OCI-LY1 (cell line): ENCODE measurements around the gene TXNDC9.

Experiments
- H2AFZ ChIP-seq: fragments of 200-600 bp; sonication (generic), shearing (Covaris generic); 2 replicates; pipeline ENCODE4 v1.6.0; 2014; ENCODE audit warnings: antibody characterized with exemption, mild to moderate bottlenecking, low read length
- H3F3A ChIP-seq: fragments of 200-600 bp; sonication (generic), shearing (Covaris generic); 2 replicates; pipeline ENCODE4 v1.6.0; 2014; ENCODE audit warnings: mild to moderate bottlenecking, antibody characterized with exemption, low read length, moderate library complexity; ENCODE audit not compliant: insufficient read depth
- H3K27ac ChIP-seq: fragments of 200-600 bp; sonication (generic); 2 replicates; pipeline ENCODE4 v1.5.1; 2014; ENCODE audit warnings: low read length, mixed run types, mild to moderate bottlenecking, low read depth; ENCODE audit not compliant: poor library complexity, severe bottlenecking
- H3K27me3 ChIP-seq: fragments of 200-600 bp; sonication (generic); 2 replicates; pipeline ENCODE4 v1.6.0; 2014; ENCODE audit warnings: antibody characterized with exemption, mild to moderate bottlenecking, low read length, moderate library complexity; ENCODE audit not compliant: insufficient read depth
- H3K36me3 ChIP-seq: fragments of 200-600 bp; sonication (generic); 2 replicates; pipeline ENCODE4 v1.6.1; 2014; ENCODE audit warnings: mild to moderate bottlenecking, antibody characterized with exemption, low read length, moderate library complexity, mixed read lengths; ENCODE audit not compliant: insufficient read depth
- H3K4me1 ChIP-seq: fragments of 200-600 bp; sonication (generic); 2 replicates; pipeline ENCODE4 v1.5.1; 2014; ENCODE audit warnings: mild to moderate bottlenecking, low read length, moderate library complexity; ENCODE audit not compliant: insufficient read depth, severe bottlenecking
- H3K4me2 ChIP-seq: fragments of 200-600 bp; sonication (generic), shearing (Covaris generic); 2 replicates; pipeline ENCODE4 v1.6.1; 2014; ENCODE audit warnings: low read length
- H3K4me3 ChIP-seq: fragments of 200-600 bp; sonication (generic); 2 replicates; pipeline ENCODE4 v1.5.1; 2014; ENCODE audit warnings: low read length, low read depth, mild to moderate bottlenecking, mixed read lengths; ENCODE audit not compliant: poor library complexity, severe bottlenecking
- H3K79me2 ChIP-seq: fragments of 200-600 bp; shearing (Covaris generic); 2 replicates; pipeline ENCODE4 v1.6.1; 2016; ENCODE audit warnings: mixed run types, low read length, mixed read lengths; ENCODE audit not compliant: insufficient read depth
- H3K9ac ChIP-seq: fragments of 200-600 bp; sonication (generic), shearing (Covaris generic); 2 replicates; pipeline ENCODE4 v1.6.1; 2014; ENCODE audit warnings: mild to moderate bottlenecking, low read length, mixed read lengths
- H3K9me2 ChIP-seq: fragments of 200-600 bp; sonication (generic), shearing (Covaris generic); 2 replicates; pipeline ENCODE4 v1.6.1; 2014; ENCODE audit warnings: low read depth, mild to moderate bottlenecking, low read length, mixed read lengths
- H3K9me3 ChIP-seq: fragments of 200-600 bp; shearing (Covaris generic); 2 replicates; pipeline ENCODE4 v1.6.1; 2014; ENCODE audit warnings: low read length, mixed read lengths
- H4K20me1 ChIP-seq: fragments of 200-600 bp; sonication (generic), shearing (Covaris generic); 2 replicates; pipeline ENCODE4 v1.6.0; 2016; ENCODE audit warnings: mild to moderate bottlenecking, low read length; ENCODE audit not compliant: insufficient read depth
- CTCF ChIP-seq: fragments of 200-600 bp; sonication (generic), shearing (Covaris generic); IDR thresholded peaks from 2 replicates; pipeline ENCODE4 v1.5.1; 2017; ENCODE audit warnings: mild to moderate bottlenecking, antibody characterized with exemption, low read length, moderate library complexity, mixed read lengths
- EZH2 ChIP-seq: fragments of 200-600 bp; sonication (generic), shearing (Covaris generic); IDR thresholded peaks from 2 replicates; pipeline ENCODE4 v1.8.0; 2017; ENCODE audit warnings: borderline replicate concordance, mixed run types, mild to moderate bottlenecking, antibody characterized with exemption, low read length, moderate library complexity, mixed read lengths

Gene TXNDC9, protein sequence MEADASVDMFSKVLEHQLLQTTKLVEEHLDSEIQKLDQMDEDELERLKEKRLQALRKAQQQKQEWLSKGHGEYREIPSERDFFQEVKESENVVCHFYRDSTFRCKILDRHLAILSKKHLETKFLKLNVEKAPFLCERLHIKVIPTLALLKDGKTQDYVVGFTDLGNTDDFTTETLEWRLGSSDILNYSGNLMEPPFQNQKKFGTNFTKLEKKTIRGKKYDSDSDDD

GRCh38 chr2:99335911-99336803 is at the start of gene TXNDC9:
Gene TXNDC9 (minus strand): TSS chr2:99336333. CDS start chr2:99333210, 3,123 bp downstream.
- H3K27me3 ChIP-seq: no peaks in the 10 kb centered on the region
- H3K4me2 ChIP-seq: peak within 1 kb of the TSS; percentile 97
- H3K9ac ChIP-seq: peak within 1 kb of the TSS; percentile 79
- H3K27ac ChIP-seq: peak within 1 kb of the TSS; percentile 93
- H2AFZ ChIP-seq: 0 out of 2 replicates have a peak within 1 kb of the TSS, but pooled peaks have one; percentile 61
- H3F3A ChIP-seq: peaks cover 5% of the 10 kb centered on the region; the same call in 1 of the 2 replicates
- no peaks in the 10 kb centered on the region for H3K9me2 ChIP-seq
- peaks cover 58% of the 10 kb centered on the region for H3K79me2 ChIP-seq
- H3K4me3 ChIP-seq: peak within 1 kb of the TSS; percentile 77
- H3K9me3 ChIP-seq: no peaks in the 10 kb centered on the region
- H4K20me1 ChIP-seq: 0 out of 2 replicates have a peak, but pooled peaks cover 3% of the 10 kb centered on the region
- peaks cover 43% of the 10 kb centered on the region for H3K4me1 ChIP-seq
- TF ChIP-seq EZH2 (no peak), CTCF (no peak)
- peaks cover 22% of the 10 kb centered on the region for H3K36me3 ChIP-seq

DNA sequence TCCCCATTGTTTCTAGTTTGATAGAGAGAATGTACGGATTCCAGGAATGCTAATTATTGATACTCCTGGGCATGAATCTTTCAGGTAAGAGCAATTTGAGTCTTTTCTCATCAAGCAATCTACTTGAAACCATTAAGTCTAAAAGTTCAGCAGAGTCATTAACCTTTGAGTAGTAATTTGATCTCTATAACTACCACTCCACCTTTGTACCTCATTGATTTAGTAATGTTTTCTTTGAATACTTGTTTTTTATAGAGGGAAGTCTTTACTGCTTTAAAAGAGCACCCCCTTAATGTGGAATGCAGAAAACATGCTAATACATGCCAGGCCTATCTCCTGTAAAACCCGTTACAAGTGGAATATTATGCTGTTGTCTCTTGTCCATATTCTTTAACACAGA is 46.0 kb upstream of the TXNDC9 start:
- Histone ChIP-seq H3K4me3 (no peak overlapping the region), H3F3A (no peaks in the 10 kb centered on the region), H3K9ac (no peak overlapping the region), H3K36me3 (peaks cover 97% of the 10 kb centered on the region), H3K27ac (no peak overlapping the region), H4K20me1 (no peaks in the 10 kb centered on the region), H2AFZ (no peak overlapping the region), H3K27me3 (no peaks in the 10 kb centered on the region), H3K4me2 (no peak overlapping the region), H3K79me2 (no peaks in the 10 kb centered on the region), H3K4me1 (no peaks in the 10 kb centered on the region), H3K9me3 (no peaks in the 10 kb centered on the region), H3K9me2 (no peaks in the 10 kb centered on the region)
- no peak for TF ChIP-seq EZH2
- TF ChIP-seq CTCF: no peak

DNA sequence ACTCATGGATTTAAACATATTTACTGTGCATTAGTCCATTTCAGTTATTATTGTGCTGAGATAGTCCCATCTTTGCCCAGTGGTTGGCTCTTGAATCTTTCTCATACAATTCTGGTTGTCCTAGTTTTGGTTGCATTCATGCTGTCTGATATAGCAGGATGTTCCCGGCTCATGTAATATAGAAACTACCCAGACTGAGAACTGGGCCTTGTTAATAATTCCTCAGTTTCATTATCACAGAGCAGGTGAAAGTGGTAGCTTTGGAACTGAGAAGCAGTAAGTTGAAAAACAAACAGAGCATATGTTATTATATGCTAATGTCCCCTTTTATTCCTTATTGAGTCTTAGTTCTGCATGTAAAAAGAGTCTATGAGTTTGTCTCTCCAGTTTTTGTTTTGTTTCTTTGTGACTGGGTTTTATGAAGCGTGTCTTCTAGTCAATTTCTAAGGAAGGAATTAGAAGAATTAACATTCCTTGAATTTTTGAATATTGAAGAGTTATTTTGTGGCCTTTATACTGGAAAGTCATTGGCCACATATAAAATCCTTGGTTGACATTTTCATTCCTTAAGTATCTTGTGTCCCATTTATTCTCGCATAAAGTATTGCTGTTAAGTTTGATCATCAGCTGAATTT is 44.4 kb upstream of the TXNDC9 start:
- no peak overlapping the region for H3K27ac ChIP-seq

More for the DNA sequence above, 44.4 kb upstream of the TXNDC9 start:
- no peak overlapping the region for H2AFZ ChIP-seq
- no peaks in the 10 kb centered on the region for H3F3A ChIP-seq
- H3K36me3 ChIP-seq: peaks cover 95% of the 10 kb centered on the region
- no peaks in the 10 kb centered on the region for H3K4me1 ChIP-seq
- no peak overlapping the region for H3K4me3 ChIP-seq
- no peaks in the 10 kb centered on the region for H3K9me2 ChIP-seq
- H4K20me1 ChIP-seq: no peaks in the 10 kb centered on the region
- no peak overlapping the region for H3K9ac ChIP-seq
- H3K4me2 ChIP-seq: no peak overlapping the region
- no peaks in the 10 kb centered on the region for H3K9me3 ChIP-seq
- H3K79me2 ChIP-seq: no peaks in the 10 kb centered on the region
- TF ChIP-seq CTCF: no peak
- TF ChIP-seq EZH2: no peak
- no peaks in the 10 kb centered on the region for H3K27me3 ChIP-seq
